Stimulated activated CD8-positive, alpha-beta memory T cell treated with anti-CD3 and anti-CD28 coated beads, Interleukin-2, amount 100 ng/mL, for 1 hour (primary cell): ENCODE data around the gene TMEM141.
"Not testable (repeated sequence)": the region's sequence is repeated elsewhere in the genome, so short reads cannot be mapped to it uniquely, and the experiment has no call there.

Experiments used
- DNase-seq, 2 donors: peaks; one replicate each; pipeline ENCODE4 v3.0.0-alpha.2; 2020; ENCODE audit warnings: low read depth in 2 of 2

Gene TMEM141

GRCh38 chr9:136755302-136756133 lies 35.6 kb upstream of the TMEM141 start:
- not testable (repeated sequence) for DNase-seq

- DNase-seq, result no peak
These were observed 35.1 kb upstream of the TMEM141 start for GRCh38 chr9:136756134-136756438.

- DNase-seq, result no peak
These were observed 34.3 kb upstream of the TMEM141 start for GRCh38 chr9:136756836-136757235.

DNA sequence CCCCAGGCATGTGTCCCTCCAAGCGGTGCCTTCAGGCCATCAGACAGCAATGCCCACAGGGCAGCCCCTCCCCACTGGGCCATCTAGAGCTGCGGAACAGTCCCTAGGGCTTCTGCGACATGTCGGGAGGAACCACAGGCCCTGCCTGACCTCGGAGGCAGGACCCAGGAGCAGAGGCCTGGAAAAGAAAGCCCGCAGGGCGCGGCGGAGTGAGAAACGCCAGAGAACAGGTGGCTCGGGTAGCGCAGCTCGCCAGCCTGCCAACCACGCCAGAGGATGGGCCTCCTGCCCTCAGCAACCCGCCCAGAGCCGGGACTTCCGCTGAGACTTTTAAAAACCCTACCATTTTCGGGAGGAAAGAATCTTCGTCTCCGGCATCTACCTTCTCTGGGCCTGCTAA lies 33.8 kb upstream of the TMEM141 start:
- no peak for DNase-seq

DNA sequence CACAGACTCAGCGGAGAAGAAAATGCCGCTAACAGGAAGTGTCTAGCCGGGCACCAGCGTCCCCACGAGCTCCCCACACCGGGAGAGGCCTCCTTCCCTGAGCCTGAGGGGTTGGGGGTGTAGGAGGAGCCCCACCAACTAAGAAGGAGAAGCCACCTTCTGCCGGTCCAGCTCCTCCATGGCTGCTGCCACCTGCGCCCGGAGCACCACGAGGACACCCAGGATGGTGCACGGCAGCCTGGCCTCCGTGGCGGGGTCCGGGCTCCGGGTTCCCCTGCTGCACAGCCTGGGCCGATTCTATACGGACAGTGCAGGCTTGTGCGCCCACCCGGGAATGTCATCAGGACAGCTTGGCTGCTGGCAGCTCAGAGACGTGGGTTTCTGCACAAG lies 33.4 kb upstream of the TMEM141 start:
- DNase-seq, result no peak

DNA sequence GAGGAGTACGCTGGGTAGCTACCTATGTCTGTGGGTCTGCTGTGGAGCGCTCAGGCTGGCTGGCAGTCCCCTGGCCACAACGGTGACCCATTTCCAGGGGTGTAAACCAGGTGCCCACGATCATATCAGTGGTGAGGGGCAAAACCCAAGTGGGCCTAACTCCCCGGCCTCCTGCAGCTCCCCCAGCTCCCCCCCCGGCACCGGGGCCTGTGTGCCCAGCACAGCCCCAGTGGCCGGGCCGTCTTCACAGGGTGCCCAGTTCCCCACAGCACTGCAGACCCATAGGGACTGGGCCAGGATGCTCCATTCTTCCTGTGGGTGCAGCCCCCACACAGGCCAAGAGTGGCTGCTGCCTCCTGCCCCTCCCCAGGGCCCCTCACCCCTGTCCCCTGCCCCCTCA lies 32.1 kb upstream of the TMEM141 start:
- no peak for DNase-seq

DNA sequence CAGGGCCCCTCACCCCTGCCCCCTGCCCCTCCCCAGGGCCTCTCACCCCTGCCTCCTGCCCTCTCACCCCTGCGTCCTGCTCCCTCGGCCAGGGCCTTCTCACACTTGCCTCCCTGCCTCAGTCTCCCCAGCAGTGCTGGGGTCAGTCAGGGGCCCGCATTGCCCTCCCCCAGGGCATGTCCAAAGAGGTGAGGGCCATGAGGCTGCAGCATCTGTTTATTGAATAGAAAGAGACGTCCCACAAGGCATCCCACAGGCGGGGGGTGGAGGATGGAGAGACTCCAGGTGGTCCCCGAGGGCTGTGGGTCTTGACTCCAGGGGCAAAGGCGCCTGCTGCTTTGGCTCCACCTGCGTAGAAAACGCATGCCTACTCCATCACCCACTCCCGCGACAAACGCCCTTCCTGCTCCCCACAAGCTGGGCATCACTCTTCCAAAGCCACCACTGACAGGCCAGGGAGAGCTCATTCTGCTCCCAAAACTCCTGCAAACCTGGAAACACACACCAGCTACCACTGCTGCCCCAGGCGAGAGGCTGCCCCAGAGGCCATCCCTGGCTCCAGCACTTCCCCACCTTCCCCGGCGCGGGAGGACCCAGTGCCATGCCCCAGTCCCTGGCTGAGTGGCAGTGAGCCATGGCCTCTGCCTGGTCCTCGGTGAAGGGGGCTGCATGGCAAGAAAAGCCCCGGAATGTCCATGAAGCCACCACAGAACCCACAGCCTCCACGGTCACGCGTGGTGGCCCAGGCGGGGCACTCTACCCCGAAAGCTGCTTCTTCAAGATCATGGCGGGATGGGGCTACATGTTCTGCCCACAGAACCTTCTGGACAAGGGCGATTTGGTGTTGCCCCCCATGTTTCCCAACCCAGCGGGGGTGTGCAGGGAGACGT lies 31.5 kb upstream of the TMEM141 start:
- no peak for DNase-seq

GRCh38 chr9:136760424-136760823 lies 30.7 kb upstream of the TMEM141 start:
- no peak for DNase-seq

DNA sequence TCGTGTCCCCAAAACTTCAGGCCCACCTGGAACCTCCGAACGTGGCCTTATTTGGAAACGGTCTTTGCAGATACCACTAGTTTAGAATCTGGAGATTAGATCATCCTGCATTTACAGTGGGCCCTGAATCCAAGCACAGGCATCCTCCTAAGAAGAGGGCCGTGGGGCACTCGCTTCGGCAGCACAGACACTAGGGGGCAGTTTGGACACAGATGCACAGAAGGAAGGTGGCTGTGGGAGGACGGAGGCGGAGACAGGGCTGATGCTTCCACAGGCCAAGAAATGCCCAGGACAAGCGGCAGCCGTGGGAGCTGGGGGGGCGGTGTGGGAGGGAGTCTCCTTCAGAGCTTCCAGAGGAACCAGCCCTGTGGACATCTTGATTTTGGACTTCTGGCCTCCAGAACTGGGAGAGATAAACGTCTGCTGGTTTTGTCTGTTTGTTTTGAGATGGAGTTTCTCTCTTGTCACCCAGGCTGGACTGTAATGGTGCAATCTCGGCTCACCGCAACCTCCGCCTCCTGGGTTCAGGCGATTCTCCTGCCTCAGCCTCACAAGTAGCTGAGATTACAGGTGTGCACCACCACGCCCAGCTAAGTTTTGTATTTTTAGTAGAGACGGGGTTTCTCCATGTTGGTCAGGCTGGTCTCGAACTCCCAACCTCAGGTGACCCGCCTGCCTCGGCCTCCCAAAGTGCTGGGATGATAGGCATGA lies 30.2 kb upstream of the TMEM141 start:
- not testable (repeated sequence) for DNase-seq

DNA sequence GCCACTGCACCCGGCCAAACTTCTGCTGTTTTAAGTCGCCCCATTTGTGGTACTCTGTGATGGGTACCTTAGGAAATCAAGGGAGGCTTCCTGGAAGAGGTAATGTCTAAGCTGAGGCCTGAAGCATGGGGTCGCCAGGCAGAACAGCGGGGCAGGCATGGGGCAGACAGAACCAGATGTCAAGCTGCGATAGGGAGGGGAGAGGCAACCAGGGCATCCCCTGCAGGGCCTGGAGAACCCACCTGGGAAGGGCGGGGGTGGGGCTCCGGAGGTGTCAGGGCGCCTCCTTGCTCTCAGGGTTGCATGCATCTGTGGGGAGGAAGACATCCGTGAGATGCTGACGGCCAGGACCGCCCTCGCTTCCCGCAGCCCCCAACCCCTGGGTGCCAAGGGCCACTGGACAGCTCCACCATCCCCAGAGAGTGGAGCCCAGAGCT lies 29.6 kb upstream of the TMEM141 start:
- DNase-seq, result no peak

DNA sequence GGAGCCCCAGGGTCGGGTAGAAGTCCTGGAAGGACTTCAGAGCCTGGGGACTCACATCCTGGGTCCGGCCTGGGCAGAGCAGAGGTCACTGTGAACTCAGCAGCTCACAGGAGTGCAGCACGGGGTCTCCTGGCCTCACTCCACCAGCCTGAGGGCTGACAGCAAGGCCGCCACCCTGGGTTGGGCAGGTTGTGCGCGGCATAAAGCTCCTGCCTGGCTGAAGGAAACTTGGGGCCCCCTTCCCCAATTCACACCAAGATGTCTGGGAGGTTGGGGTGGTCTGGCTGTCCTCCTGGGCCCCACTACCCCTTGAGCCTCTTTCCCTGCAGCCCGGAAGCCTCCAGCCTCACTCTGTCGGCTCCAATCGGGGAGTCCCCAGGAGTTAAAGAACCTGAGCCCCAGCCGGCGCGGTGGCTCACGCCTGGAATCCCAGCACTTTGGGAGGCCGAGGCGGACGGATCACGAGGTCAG lies 28.9 kb upstream of the TMEM141 start:
- no peak for DNase-seq

GRCh38 chr9:136762915-136763648 lies 28.1 kb upstream of the TMEM141 start:
- DNase-seq, result peak in 1 of 2 donors; percentile 20

GRCh38 chr9:136763649-136764035 lies 27.5 kb upstream of the TMEM141 start:
- DNase-seq, result no peak

- DNase-seq, result no peak
These were observed 26.7 kb upstream of the TMEM141 start, which contains the start of gene LCN15 for GRCh38 chr9:136764301-136764891. Gene LCN15 (minus strand): TSS chr9:136764518. CDS start chr9:136764488, 30 bp downstream.

- no peak for DNase-seq
These were observed 26.1 kb upstream of the TMEM141 start for GRCh38 chr9:136765041-136765440.

- not testable (repeated sequence) for DNase-seq
These were observed 25.3 kb upstream of the TMEM141 start for GRCh38 chr9:136765745-136766409.

DNA sequence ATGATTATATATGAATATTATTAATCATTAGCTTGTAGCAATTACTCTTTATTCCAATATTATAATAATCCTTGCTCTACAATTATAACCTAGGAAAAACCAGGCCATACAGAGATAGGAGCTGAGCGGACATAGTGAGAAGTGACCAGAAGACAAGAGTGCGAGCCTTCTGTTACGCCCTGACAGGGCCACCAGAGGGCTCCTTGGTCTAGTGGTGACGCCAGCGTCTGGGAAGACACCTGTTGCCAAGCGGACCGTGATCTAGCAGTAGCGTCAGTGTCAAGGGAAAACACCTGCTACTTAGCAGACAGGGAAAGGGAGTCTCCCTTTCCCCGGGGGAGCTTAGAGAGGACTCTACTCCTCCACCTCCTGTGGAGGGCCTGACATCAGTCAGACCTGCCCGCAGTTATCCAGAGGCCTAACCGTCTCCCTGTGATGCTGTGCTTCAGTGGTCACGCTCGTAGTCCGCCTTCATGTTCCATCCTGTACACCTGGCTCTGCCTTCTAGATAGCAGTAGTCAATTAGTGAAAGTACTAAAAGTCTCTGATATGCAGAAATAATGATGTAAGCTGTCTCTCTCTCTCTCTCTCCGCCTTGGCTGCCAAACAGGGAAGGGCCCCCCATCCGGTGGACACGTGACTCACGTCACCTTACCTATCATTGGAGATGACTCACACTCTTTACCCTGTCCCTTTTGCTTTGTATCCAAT lies 24.6 kb upstream of the TMEM141 start:
- DNase-seq, result not testable (repeated sequence)

DNA sequence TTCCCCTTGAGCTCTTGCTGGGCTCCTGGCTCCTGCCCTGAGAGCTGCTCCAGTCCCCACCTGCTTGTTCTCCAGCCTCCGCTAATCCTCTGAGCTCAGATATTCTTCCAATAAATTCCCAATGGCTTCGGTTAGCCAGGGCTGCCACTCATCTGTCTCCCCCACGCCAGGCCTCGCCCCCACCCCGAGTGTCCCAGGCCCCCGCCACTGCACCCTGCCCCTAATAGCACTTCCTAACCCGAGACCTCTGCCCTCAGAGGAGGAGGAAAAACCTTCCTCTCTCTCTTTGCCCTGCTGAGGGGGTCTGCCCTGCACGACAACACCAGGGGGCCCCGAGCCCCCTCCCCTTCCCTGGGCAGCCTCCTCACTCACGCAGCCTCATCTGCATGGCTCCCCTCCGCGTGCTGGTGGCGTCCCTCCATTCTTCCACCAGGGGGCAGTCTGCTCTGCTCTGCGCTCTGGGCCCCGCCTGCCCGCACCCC lies 21.4 kb upstream of the TMEM141 start:
- peak in 1 of 2 donors; percentile 21 for DNase-seq

DNA sequence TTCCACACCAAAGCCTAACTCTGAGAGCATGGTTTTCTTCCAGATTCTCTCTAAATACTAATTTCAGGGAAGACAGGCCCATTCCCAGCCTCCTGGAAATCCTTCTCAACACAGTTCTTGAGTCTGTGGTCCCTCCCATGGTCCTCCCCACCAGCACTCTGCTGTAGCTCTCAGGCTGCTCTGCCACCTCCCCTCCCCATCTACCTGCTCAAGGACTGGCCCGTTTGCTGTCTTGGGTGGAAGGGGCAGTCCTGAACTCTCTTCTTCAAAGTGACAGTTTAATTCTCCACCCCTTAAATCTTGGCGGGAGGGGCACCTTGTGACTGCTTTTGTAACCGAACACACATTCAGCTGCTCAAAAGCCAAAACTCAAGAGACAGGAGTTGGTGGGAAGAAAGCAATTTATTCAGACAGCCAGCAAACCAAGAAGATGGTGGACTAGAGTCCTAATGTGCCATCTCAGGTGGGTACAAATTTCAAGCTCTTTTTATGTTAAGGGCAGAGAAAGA lies 19.2 kb upstream of the TMEM141 start:
- DNase-seq, result no peak
